IPS DF 19.7 (cell line): ENCODE data around the gene LAX1.

ENCODE experiments used
- DNase-seq: peaks from one replicate; pipeline ENCODE4 v3.0.0-alpha.2; 2013; ENCODE audit warnings: low read depth, low spot score

LAX1 gene

DNA sequence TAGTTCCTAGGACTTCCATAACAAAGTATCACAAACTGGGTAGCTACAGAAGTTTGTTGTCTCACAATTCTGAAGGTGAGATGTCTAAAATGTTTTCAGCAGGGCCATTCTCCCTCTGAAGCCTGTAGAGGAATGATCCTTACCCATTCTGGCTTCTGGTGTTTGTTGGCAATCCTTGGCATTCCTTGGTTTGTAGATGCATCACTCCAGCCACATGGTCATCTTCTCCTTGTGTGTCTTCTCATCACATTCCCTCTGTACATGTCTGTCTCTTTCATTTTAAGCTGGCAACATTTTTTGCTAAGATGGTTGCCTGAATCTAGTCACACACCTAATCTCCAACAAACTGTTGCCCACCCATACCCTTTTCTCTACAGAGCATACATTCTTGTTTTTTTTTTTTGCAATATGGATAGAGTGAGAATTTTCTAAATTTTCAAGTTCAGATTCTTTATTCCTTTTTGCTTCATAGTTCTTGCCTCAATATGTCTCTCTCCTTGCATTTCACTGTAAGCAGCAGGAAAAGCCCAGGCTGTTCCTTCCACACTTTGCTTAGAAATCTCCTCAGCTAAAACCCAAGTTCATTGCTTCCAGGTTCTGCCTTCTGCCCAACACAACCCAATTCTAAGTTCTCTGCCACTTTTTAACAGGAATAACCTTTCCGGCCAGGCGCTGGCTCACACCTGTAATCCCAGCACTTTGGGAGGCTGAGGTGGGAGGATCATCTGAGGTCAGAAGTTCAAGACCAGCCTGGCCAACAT lies 48.8 kb downstream of the LAX1 start:
- no peak for DNase-seq

- no peak for DNase-seq
These were observed 53.4 kb downstream of the LAX1 start for GRCh38 chr1:203818399-203818798.

DNA sequence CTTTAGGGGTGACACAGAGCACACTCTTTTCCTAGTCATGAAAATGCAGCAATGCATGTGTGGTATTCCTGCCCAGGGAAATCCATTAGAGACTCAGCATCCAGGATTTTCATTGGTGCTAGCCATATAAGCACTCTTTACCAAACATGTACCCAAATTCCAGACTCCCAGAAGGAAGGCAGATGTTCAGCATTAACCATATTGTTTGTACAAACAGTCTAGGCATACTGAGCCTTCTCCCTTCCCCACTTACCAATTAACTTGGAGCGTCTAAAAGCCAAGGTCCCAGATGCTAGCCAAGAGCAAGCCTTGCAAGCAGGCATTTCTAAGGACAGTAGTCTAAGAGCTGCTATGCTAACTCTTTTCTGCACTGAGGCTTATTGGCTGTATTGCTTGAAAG lies 58.3 kb downstream of the LAX1 start:
- DNase-seq = no peak
